ENCODE measurements around the gene RNF114.

- TF ChIP-seq CTCF (IDR thresholded peaks at IDR 0.05; ENCODE audit: insufficient read depth, low read length) (no peak), GABPA (IDR thresholded peaks at IDR 0.05; ENCODE audit: low read depth) (no peak), POLR2AphosphoS5 (IDR thresholded peaks at IDR 0.05; ENCODE audit: low read depth) (no peak)
These were observed 20.5 kb downstream of the RNF114 start for GRCh38 chr20:49956689-49957088.
